HepG2 (cell line): Measurements from ENCODE around the gene TPRG1L. TPM values are rescaled to one million over a fixed set of nuclear protein-coding genes. Genes with fewer than 3 reads are reported as not detected.

Experiments
- ATAC-seq: fragments of 200-7000 bp; cut with Tn5 transposase; 3 replicates; pipeline ENCODE4 v1.9.1; 2020; ENCODE audit warnings: mild to moderate bottlenecking, moderate library complexity
- BruUV-seq: library from RNA; stranded (reverse); fragments of 400-500 nt; replicated peaks from 2 replicates; lab custom pipeline; 2021; lab: Mats Ljungman, UMichigan
- CTCF ChIA-PET: fragments of 300-600 bp; formaldehyde crosslinking; extraction: SDS; loops from one replicate; lab custom pipeline; 2021; ENCODE audit warnings: low total read pairs, inconsistent platforms, low intra/inter-chr PET ratio; lab: Yijun Ruan, JAX
- POLR2A ChIA-PET: fragments of 350-600 bp; sonication (Branson Sonifier 250); formaldehyde crosslinking; loops from one replicate; lab custom pipeline; 2020; ENCODE audit warnings: antibody characterized with exemption, inconsistent platforms; lab: Yijun Ruan, JAX
- DNase-seq: peaks from one replicate; pipeline ENCODE4 v3.0.0-alpha.2; 2015; ENCODE audit warnings: low spot score
- FAIRE-seq: peaks from 3 replicates; lab custom pipeline; 2011; peaks lifted over from hg19 to GRCh38; lab: Jason Lieb, UNC
- H2AFZ ChIP-seq: one replicate; pipeline ENCODE4 v1.6.1; 2011; ENCODE audit warnings: low read length, inconsistent platforms
- H3K27ac ChIP-seq: fragments of 300-600 bp; 3 replicates; pipeline ENCODE4 v1.8.0; 2011; ENCODE audit warnings: mixed run types, mild to moderate bottlenecking, mixed read lengths, low read length, inconsistent platforms; ENCODE audit not compliant: insufficient read depth; ENCODE audit errors: extremely low read length
- H3K27me3 ChIP-seq, 2 experiments: fragments of 200-600 bp in 1 of 2; 2 replicates in 1 of 2; 3 replicates in 1 of 2; pipeline versions ENCODE4 v1.6.0 to v1.8.0; 2011; ENCODE audit warnings: low read length in 2 of 2, mild to moderate bottlenecking in 2 of 2, moderate library complexity in 2 of 2, inconsistent platforms in 1 of 2; ENCODE audit not compliant: insufficient read depth in 2 of 2, control insufficient read depth in 1 of 2
- H3K36me3 ChIP-seq, 2 experiments: fragments of 200-600 bp in 1 of 2; replicated peaks in 1 of 2; 2 replicates in 1 of 2; 3 replicates in 1 of 2; pipeline versions ENCODE4 v1.5.1 to v1.8.0; 2011; ENCODE audit warnings: low read length in 2 of 2, inconsistent platforms in 1 of 2; ENCODE audit not compliant: insufficient read depth in 2 of 2, control insufficient read depth in 1 of 2
- H3K4me1 ChIP-seq: 2 replicates; pipeline ENCODE4 v1.5.1; 2012; ENCODE audit warnings: low read length, inconsistent platforms; ENCODE audit not compliant: insufficient read depth
- H3K4me2 ChIP-seq: 2 replicates; pipeline ENCODE4 v1.6.0; 2011; ENCODE audit warnings: low read depth, low read length, inconsistent platforms
- H3K4me3 ChIP-seq, 3 experiments: fragments of 200-600 bp in 1 of 3; sonication (generic), shearing (Covaris generic) in 1 of 3; replicated peaks in 1 of 3; 2 replicates each; pipeline ENCODE4 v1.5.1; 2011 to 2016; ENCODE audit warnings: low read length in 3 of 3, inconsistent platforms in 2 of 3, low read depth in 2 of 3, mild to moderate bottlenecking in 2 of 3, control low read depth in 1 of 3, mixed read lengths in 1 of 3; ENCODE audit not compliant: insufficient read depth in 1 of 3
- H3K79me2 ChIP-seq: one replicate; pipeline ENCODE4 v1.6.1; 2011; ENCODE audit warnings: low read length, inconsistent platforms; ENCODE audit not compliant: insufficient read depth
- H3K9ac ChIP-seq: 2 replicates; pipeline ENCODE4 v1.6.0; 2011; ENCODE audit warnings: mild to moderate bottlenecking, low read depth, low read length, inconsistent platforms; ENCODE audit not compliant: insufficient read depth
- H3K9me3 ChIP-seq: 2 replicates; pipeline ENCODE4 v1.5.1; 2012; ENCODE audit warnings: mild to moderate bottlenecking, low read length
- H4K20me1 ChIP-seq: 2 replicates; pipeline ENCODE4 v1.6.0; 2011; ENCODE audit warnings: inconsistent platforms, mild to moderate bottlenecking, low read length, moderate library complexity; ENCODE audit not compliant: insufficient read depth
- ADNP ChIP-seq: sonication (generic); formaldehyde crosslinking; IDR thresholded peaks from 2 replicates; pipeline ENCODE4 v1.4.0; 2020; ENCODE audit warnings: missing genetic modification reagents
- ATF1 ChIP-seq: IDR thresholded peaks from 2 replicates; pipeline ENCODE4 v1.6.1; 2016; ENCODE audit warnings: mild to moderate bottlenecking, control low read depth
- DDIT3 ChIP-seq: sonication (generic); formaldehyde crosslinking; IDR thresholded peaks from 2 replicates; pipeline ENCODE4 v1.4.0; 2020; ENCODE audit warnings: mild to moderate bottlenecking, missing genetic modification reagents
- ELF4 ChIP-seq: sonication (generic); formaldehyde crosslinking; IDR thresholded peaks from 2 replicates; pipeline ENCODE4 v1.5.0; 2020; ENCODE audit warnings: missing genetic modification reagents, mild to moderate bottlenecking, moderate library complexity, borderline replicate concordance
- GZF1 ChIP-seq: sonication (generic); formaldehyde crosslinking; IDR thresholded peaks from 2 replicates; pipeline ENCODE4 v1.5.1; 2020; ENCODE audit warnings: mild to moderate bottlenecking, missing genetic modification reagents
- HOXA3 ChIP-seq: sonication (generic); formaldehyde crosslinking; IDR thresholded peaks from 2 replicates; pipeline ENCODE4 v1.5.0; 2020; ENCODE audit warnings: missing genetic modification reagents
- KLF13 ChIP-seq: sonication (generic); formaldehyde crosslinking; IDR thresholded peaks from 2 replicates; pipeline ENCODE4 v1.4.0; 2020; ENCODE audit warnings: mild to moderate bottlenecking, missing genetic modification reagents
- PHF20 ChIP-seq: sonication (generic); formaldehyde crosslinking; IDR thresholded peaks from 2 replicates; pipeline ENCODE4 v1.5.0; 2020; ENCODE audit warnings: mild to moderate bottlenecking, missing genetic modification reagents
- RELA ChIP-seq: sonication (generic); formaldehyde crosslinking; IDR thresholded peaks from 2 replicates; pipeline ENCODE4 v1.4.0; 2020; ENCODE audit warnings: missing genetic modification reagents
- SALL2 ChIP-seq: sonication (generic); formaldehyde crosslinking; IDR thresholded peaks from 2 replicates; pipeline ENCODE4 v1.8.1; 2023; ENCODE audit warnings: mild to moderate bottlenecking, missing genetic modification reagents, inconsistent platforms
- TBX3 ChIP-seq: fragments of 450-650 bp; IDR thresholded peaks from 2 replicates; pipeline ENCODE4 v1.6.1; 2017; ENCODE audit warnings: antibody characterized with exemption, mild to moderate bottlenecking, inconsistent platforms, borderline replicate concordance
- TFDP2 ChIP-seq: sonication (generic); formaldehyde crosslinking; IDR thresholded peaks from 2 replicates; pipeline ENCODE4 v1.4.0; 2020; ENCODE audit warnings: missing genetic modification reagents
- ZEB1 ChIP-seq: IDR thresholded peaks from 2 replicates; pipeline ENCODE4 v1.6.1; 2012; ENCODE audit warnings: mild to moderate bottlenecking, low read depth, inconsistent platforms; ENCODE audit not compliant: insufficient replicate concordance
- ZFP36L1 ChIP-seq: sonication (generic); formaldehyde crosslinking; IDR thresholded peaks from 2 replicates; pipeline ENCODE4 v1.8.0; 2022; ENCODE audit warnings: mild to moderate bottlenecking, missing genetic modification reagents, moderate library complexity
- ZNF180 ChIP-seq: sonication (generic); formaldehyde crosslinking; IDR thresholded peaks from 2 replicates; pipeline ENCODE4 v1.4.0; 2020; ENCODE audit warnings: low read depth, missing genetic modification reagents, borderline replicate concordance
- WGBS: methylation state at CpG from one replicate; pipeline ENCODE4 v1.1.6; 2017; ENCODE audit warnings: low lambda C conversion rate; 5-methylcytosine and 5-hydroxymethylcytosine counted together
- in situ Hi-C: cut with HindIII; loops from 2 replicates; pipeline ENCODE4 v1.10.0; 2017; ENCODE audit warnings: low pct_unique_long_range_greater_than_20kb; ENCODE audit not compliant: extremely low pct_ligation_motif_present
- intact Hi-C: fragments of 100-400 bp; cut with micrococcal nuclease; formaldehyde crosslinking; loops from one replicate; pipeline ENCODE4 v1.10.0; 2022; ENCODE audit not compliant: unreplicated experiment
- polyA plus RNA-seq, 8 experiments: library from polyadenylated mRNA; depleted of rRNA in 3 of 8; stranded (reverse) in 7 of 8; unstranded in 1 of 8; fragments of >200 nt; fragmentation: Illumina TruSeq in 4 of 8; extraction: Trizol in 4 of 8; gene quantifications; 2 replicates each; pipeline versions ENCODE4 v1.2.1 to v1.2.3, GENCODE V29; 2011 to 2016; ENCODE audit warnings: low read depth in 4 of 8, missing spikeins in 1 of 8, mixed read lengths in 1 of 8; ENCODE audit not compliant: insufficient read depth in 1 of 8
- total RNA-seq, 5 experiments: library from RNA; depleted of rRNA; stranded (reverse); fragments of >200 nt; fragmentation: Illumina TruSeq; extraction: Trizol; gene quantifications; 2 replicates each; pipeline ENCODE4 v1.2.3, GENCODE V29; 2016; ENCODE audit warnings: low read depth in 1 of 5
- TF ChIP-seq, protein P1 (sequence below): sonication (generic); formaldehyde crosslinking; IDR thresholded peaks from 2 replicates; pipeline ENCODE4 v1.8.0; 2022; ENCODE audit warnings: missing genetic modification reagents, mild to moderate bottlenecking, moderate library complexity, borderline replicate concordance
- TF ChIP-seq, protein P2 (sequence below): sonication (generic); formaldehyde crosslinking; conservative IDR thresholded peaks from 2 replicates; pipeline ENCODE4 v1.8.0; 2022; ENCODE audit warnings: mild to moderate bottlenecking, moderate library complexity, missing genetic modification reagents

TPRG1L gene
- total and polyA plus RNA-seq, 2 of the 13 experiments (the other 11 are each of a cell fraction or from before 2014, with no cell fraction given), result 21.3 to 37.4 TPM

DNA sequence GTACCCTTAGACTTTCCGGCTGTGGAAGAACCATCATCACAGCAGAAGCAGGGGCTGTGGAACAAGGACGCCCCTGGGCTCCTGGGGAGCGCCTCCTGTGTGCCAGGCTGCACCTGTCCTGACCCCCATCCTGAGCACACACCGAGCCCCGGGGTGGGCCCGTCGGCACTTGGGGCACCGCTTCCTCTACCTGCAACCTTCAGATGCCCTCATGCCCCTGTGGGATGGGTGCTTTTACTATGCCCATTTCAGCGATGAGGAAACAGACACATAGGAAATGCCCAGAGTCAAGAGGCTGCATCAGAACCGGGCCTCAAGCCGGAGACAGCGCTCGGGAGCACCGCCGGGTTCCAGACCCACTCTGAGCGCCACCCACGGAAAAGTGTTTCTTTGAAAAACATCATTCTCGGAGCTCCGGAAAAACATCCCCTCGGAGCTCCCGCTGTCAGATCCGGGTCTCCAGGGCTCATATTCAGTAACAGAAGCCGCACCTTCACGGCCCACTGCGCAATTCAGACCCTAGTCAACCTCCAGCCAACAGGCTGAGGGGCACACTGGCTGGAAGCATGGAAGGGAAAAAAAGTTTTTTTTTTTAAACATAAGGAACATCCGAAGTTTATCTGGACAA is 8.0 kb downstream of the TPRG1L start (continued):
- TF ChIP-seq TBX3 (no peak), RELA (no peak), ZNF180 (CRISPR knock-in tag) (no peak), KLF13 (CRISPR knock-in tag) (no peak), SALL2 (CRISPR knock-in tag) (no peak), ZFP36L1 (no peak)

DNA sequence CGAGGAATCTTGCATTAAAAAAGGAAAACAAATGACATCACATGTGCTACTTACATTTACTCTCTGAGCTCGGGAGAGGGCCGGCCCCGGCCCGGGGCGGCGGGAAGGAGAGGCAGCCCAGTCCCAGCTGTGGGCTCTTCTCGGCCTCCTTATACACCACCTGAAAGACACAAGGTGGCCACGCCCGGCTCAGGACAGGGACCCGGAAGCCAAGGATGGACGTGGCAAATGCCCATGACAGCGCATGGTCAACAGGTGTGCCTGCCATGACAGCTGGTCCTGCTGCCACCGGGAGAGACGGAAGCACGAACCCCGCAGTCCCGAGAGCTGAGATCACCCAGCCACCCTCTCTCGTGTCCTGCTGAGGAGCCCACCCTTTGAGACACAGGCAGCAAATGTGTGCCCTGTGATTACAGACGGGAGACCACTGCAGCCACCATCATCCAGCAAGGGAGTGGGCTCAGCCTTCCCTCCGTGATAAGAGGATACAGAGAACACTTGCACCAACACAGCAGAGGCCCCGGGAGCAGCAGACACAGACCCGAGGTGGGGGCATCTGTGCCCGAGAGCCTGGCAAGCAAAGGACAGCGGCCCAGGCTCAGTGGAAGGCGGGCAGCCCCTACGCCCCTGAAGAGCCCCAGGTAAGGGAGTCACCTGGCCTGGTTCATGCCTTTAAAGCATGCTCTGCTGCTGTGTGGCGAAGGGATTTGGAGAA is 8.7 kb downstream of the TPRG1L start:
- H3K79me2 ChIP-seq, result no peaks in the 10 kb centered on the region
- 97% methylated on average over 14 of the region's 28 CpGs for WGBS
- H3K36me3 ChIP-seq, result peaks cover 26 to 65% of the 10 kb centered on the region in 2 experiments; a peak in 4 of 5 replicates
- no peaks in the 10 kb centered on the region for H3K4me1 ChIP-seq
- H2AFZ ChIP-seq, result no peak overlapping the region
- no peaks in the 10 kb centered on the region for H3K9me3 ChIP-seq
- no peak for TF ChIP-seq HOXA3
- no peak for TF ChIP-seq ADNP (CRISPR knock-in tag)
- TF ChIP-seq ELF4 (CRISPR knock-in tag), result no peak
- TF ChIP-seq GZF1, result no peak
- TF ChIP-seq DDIT3 (CRISPR knock-in tag), result no peak
- TF ChIP-seq TFDP2 (CRISPR knock-in tag), result no peak
- no peak for TF ChIP-seq ZEB1
- TF ChIP-seq, protein P1, sequence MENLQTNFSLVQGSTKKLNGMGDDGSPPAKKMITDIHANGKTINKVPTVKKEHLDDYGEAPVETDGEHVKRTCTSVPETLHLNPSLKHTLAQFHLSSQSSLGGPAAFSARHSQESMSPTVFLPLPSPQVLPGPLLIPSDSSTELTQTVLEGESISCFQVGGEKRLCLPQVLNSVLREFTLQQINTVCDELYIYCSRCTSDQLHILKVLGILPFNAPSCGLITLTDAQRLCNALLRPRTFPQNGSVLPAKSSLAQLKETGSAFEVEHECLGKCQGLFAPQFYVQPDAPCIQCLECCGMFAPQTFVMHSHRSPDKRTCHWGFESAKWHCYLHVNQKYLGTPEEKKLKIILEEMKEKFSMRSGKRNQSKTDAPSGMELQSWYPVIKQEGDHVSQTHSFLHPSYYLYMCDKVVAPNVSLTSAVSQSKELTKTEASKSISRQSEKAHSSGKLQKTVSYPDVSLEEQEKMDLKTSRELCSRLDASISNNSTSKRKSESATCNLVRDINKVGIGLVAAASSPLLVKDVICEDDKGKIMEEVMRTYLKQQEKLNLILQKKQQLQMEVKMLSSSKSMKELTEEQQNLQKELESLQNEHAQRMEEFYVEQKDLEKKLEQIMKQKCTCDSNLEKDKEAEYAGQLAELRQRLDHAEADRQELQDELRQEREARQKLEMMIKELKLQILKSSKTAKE, result no peak
- no peak for TF ChIP-seq PHF20
- no peak for TF ChIP-seq ATF1 (CRISPR knock-in tag)
- TF ChIP-seq, protein P2, sequence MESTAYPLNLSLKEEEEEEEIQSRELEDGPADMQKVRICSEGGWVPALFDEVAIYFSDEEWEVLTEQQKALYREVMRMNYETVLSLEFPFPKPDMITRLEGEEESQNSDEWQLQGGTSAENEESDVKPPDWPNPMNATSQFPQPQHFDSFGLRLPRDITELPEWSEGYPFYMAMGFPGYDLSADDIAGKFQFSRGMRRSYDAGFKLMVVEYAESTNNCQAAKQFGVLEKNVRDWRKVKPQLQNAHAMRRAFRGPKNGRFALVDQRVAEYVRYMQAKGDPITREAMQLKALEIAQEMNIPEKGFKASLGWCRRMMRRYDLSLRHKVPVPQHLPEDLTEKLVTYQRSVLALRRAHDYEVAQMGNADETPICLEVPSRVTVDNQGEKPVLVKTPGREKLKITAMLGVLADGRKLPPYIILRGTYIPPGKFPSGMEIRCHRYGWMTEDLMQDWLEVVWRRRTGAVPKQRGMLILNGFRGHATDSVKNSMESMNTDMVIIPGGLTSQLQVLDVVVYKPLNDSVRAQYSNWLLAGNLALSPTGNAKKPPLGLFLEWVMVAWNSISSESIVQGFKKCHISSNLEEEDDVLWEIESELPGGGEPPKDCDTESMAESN (CRISPR knock-in tag), result no peak
- TF ChIP-seq, all 625 proteins: peak for 0
- no peaks in the 10 kb centered on the region for H3K27me3 ChIP-seq
- H4K20me1 ChIP-seq, result no peaks in the 10 kb centered on the region
- intact Hi-C loops, result no loop called here
- H3K27ac ChIP-seq, result no peak overlapping the region
- in situ Hi-C loops, result no loop called here
- CTCF ChIA-PET, result no interaction called here
- H3K9ac ChIP-seq, result no peak overlapping the region
- FAIRE-seq (no peak), ATAC-seq (no peak), DNase-seq (no peak)
- H3K4me3 ChIP-seq, result no peak overlapping the region
- POLR2A ChIA-PET, result no interaction called here
- BruUV-seq, result no TSS peak
- H3K4me2 ChIP-seq, result no peak overlapping the region
